Ishikawa (cell line): ENCODE measurements around the gene STYX.

Experiments used
- CEBPB ChIP-seq: IDR thresholded peaks from 2 replicates; pipeline ENCODE4 v1.6.1; 2012
- FOXM1 ChIP-seq: IDR thresholded peaks from 2 replicates; pipeline ENCODE4 v1.6.1; 2012; ENCODE audit warnings: low read depth, borderline replicate concordance
- USF1 ChIP-seq: IDR thresholded peaks from 2 replicates; pipeline ENCODE4 v1.6.1; 2012
- TF ChIP-seq, protein P1 (sequence below): IDR thresholded peaks from 2 replicates; pipeline ENCODE4 v1.6.1; 2012

DNA sequence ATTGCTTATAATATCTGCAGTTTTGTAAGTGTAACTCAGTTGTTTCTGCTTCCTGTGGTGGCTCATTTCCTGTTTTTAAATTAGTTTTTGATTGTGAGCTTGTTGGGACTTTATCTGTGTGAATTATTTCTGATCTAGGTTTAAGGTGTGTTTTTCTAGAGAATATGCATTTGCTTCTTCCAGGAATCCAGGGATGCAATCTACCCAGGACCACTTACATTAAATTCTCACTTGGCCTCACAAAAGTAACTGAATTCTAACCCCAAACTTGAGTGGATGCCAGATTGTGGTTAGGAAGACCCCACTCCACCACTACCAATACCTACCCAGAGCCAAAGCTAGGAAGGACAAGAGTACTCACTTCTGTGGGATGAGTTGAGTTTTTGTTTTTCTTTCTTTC lies 11.9 kb downstream of the STYX start:
- TF ChIP-seq, protein P1, sequence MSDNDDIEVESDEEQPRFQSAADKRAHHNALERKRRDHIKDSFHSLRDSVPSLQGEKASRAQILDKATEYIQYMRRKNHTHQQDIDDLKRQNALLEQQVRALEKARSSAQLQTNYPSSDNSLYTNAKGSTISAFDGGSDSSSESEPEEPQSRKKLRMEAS, result no peak
- TF ChIP-seq CEBPB (no peak), USF1 (no peak), FOXM1 (no peak)
